ENCODE results near the gene MATN4. TPM values are rescaled to one million over a fixed set of nuclear protein-coding genes. Genes with fewer than 3 reads are reported as not detected.
A peak's percentile ranks its signal among the peaks of the same experiment; 100 is the strongest.

Gene MATN4
- total RNA-seq, 2 donors from 2014 or later = 3.5 to 5.1 TPM

DNA sequence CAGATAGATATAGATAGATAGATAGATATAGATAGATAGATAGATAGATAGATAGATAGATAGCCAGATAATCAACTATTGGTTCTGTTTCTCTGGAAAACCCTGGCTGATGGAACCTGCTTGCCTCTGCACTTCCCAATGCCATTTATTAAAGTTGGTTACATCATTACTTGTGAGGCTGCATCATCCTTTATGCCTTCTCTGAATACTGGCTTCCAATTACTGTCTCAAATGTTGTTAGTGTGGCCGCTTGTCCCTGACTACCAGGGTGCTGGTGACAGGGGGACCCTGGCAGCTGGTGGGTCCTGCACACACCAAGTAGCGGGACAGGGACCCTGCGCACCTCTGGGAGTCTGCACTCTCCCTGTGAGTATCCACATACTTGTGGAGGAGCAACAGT is 49.8 kb downstream of the MATN4 start:
- Mint-ChIP-seq H3K4me1 (ENCODE audit: low read depth) (no peaks in the 10 kb centered on the region), H3K9me3 (no peaks in the 10 kb centered on the region), H3K4me3 (no peak overlapping the region), H3K27ac (no peak overlapping the region), H3K36me3 (ENCODE audit: insufficient read depth in 2 of 2) (no peaks in the 10 kb centered on the region), H3K27me3 (ENCODE audit: low read depth) (peaks cover 36% of the 10 kb centered on the region)
- no peak for DNase-seq
- ATAC-seq (replicated peaks in 1 of 2) = no peak

DNA sequence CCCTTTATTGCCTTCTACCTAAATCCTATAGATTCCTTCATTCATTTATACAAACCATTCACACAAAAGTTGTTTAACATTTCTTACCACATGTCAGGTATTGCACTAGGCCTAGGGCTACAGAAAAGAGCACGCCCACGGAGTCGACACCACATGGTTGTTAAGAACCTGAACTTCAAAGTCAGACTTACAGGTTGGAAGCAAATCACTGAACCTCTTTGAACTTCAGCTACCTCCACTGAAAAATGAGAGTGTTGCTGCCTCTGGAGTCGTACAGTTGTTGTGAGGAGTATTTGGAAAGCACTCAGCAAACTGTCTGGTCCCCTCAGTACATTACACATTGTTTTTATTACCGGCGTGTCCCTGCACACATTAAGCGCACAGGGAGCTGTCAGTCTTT is 50.4 kb downstream of the MATN4 start:
- H3K27me3 Mint-ChIP-seq (ENCODE audit: low read depth) = peaks cover 34% of the 10 kb centered on the region
- no peaks in the 10 kb centered on the region for H3K4me1 Mint-ChIP-seq (ENCODE audit: low read depth)
- DNase-seq = no peak
- no peak for ATAC-seq (replicated peaks in 1 of 2)
- H3K4me3 Mint-ChIP-seq = no peak overlapping the region
- H3K36me3 Mint-ChIP-seq (ENCODE audit: insufficient read depth in 2 of 2) = no peaks in the 10 kb centered on the region
- H3K27ac Mint-ChIP-seq = no peak overlapping the region
- H3K9me3 Mint-ChIP-seq = no peaks in the 10 kb centered on the region

DNA sequence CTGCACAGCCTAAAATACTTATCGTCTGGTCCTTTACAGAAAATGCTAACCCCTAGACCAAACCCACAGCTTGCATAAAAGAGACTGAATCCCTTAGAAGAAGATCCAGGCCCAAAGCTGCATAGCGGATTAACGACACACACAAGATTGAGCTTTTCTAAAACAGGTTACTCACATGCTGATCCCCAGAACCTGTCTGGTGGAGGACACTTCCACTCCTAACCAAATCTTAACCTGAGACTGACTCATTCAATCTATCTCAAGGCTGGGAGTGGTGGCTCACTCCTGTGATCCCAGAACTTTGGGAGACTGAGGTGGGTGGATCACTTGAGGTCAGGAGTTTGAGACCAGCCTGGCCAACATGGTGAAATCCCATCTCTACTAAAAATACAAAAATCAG is 50.9 kb downstream of the MATN4 start:
- DNase-seq (no peak), ATAC-seq (replicated peaks in 1 of 2) (no peak)
- Mint-ChIP-seq H3K27me3 (ENCODE audit: low read depth) (peaks cover 33% of the 10 kb centered on the region), H3K9me3 (no peaks in the 10 kb centered on the region), H3K4me3 (no peak overlapping the region), H3K4me1 (ENCODE audit: low read depth) (no peaks in the 10 kb centered on the region), H3K27ac (no peak overlapping the region), H3K36me3 (ENCODE audit: insufficient read depth in 2 of 2) (no peaks in the 10 kb centered on the region)

DNA sequence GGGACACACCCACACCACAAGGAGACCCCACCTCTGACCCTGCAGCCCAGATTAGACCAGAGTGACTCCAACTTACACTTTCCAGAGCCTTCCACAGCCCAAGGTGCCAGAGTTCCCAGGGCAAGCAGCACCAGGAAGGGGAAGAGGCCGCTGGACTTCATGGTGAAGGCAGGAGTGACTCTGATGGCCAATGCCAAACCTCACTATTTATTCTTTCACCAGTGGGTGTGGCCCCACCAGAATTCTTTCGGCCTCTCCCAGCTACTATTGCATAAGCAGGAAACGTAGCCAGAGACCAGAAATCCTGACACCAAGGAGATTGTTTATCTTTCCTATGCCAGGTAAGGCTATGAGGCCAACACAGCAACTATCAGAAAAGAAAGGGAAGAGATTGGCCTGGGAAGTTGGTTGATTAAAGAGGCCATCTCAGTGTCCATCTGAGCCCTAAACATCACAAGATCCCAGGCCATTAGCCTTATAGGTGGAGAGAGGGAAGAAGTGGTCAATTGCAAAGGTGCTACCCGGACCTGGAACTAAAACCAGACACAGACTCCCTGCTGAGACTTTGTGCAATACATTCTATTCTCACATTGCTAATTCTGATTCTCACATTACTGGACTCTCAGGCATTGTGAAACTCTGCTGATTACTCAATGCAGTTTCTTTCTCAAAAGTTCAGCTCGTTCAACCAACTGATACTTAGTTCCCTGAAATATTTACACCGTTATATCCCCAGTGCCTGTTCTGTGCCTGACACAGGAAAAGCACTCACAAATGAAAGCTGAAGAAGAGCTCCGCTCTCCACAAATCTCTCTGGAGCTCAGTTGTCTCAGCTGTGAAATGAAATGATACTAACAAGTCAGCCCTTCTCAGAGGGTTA is 53.5 kb downstream of the MATN4 start, which contains the start of gene SLPI:
SLPI (minus strand) TSS at position 182 of the 880 bp plus-strand sequence; CDS start at position 161, 21 bp downstream.
- DNase-seq (no peak), ATAC-seq (replicated peaks in 1 of 2) (peak in 1 of 2 donors; percentile 42)
- no peaks in the 10 kb centered on the region for H3K9me3 Mint-ChIP-seq
- no peak within 1 kb of the TSS for H3K4me3 Mint-ChIP-seq
- H3K27me3 Mint-ChIP-seq (ENCODE audit: low read depth) = peaks cover 30% of the 10 kb centered on the region
- no peaks in the 10 kb centered on the region for H3K36me3 Mint-ChIP-seq (ENCODE audit: insufficient read depth in 2 of 2)
- no peaks in the 10 kb centered on the region for H3K4me1 Mint-ChIP-seq (ENCODE audit: low read depth)
- no peak within 1 kb of the TSS for H3K27ac Mint-ChIP-seq

DNA sequence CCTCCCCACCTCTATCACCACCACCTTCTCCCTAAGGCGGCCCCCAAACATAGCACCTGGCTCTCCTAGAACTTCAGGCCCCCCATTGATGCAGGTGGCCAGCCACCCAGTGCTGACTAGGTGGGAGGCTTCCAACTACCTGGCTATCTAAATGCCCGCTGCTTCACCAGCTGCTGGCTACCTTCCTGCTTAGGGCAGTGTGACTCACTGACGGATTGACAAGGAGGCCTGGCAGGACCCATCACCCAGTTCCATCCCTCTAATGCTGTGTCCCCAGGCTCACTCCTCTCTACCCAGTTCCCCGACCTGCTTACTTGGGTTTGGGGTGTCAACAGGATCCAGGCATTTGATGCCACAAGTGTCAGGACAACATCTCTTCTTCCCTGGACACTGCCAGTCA is 54.8 kb downstream of the MATN4 start:
- no peak overlapping the region for H3K4me3 Mint-ChIP-seq
- no peak overlapping the region for H3K27ac Mint-ChIP-seq
- no peaks in the 10 kb centered on the region for H3K36me3 Mint-ChIP-seq (ENCODE audit: insufficient read depth in 2 of 2)
- H3K4me1 Mint-ChIP-seq (ENCODE audit: low read depth) = no peaks in the 10 kb centered on the region
- peaks cover 36% of the 10 kb centered on the region for H3K27me3 Mint-ChIP-seq (ENCODE audit: low read depth)
- DNase-seq (no peak), ATAC-seq (replicated peaks in 1 of 2) (no peak)
- H3K9me3 Mint-ChIP-seq = no peaks in the 10 kb centered on the region

DNA sequence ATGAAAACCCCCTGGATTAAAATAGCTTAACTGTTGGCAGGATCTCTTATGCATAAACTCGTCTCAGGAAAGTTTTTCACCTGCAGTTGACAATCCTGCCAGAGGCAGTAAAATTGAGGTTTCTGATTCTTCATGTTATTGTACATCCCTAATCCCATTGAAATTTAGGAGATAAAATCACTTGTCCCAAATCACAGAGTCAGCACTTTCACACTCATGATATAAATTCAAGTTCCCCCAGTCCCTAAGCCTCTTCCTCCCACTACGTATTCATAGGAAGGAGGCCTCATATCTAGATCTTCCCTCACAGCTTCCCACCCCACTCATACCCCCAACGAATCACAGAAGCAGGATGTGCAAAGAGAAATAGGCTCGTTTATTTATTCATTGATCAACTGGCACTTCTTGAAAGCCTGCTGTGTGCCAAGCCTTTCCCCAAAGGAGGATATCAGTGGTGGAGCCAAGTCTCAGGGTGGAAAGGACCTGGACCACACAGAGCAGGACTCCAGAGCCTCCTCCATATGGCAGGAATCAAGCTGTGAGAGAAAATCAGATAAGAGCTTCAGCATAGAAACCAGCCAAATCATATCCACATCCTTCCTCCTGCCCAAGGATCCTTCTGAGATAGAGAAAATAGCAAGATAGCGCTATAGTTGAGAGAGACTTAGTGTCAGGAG is 56.1 kb downstream of the MATN4 start:
- H3K27me3 Mint-ChIP-seq (ENCODE audit: low read depth) = peaks cover 46% of the 10 kb centered on the region
- H3K4me1 Mint-ChIP-seq (ENCODE audit: low read depth) = no peaks in the 10 kb centered on the region

DNA sequence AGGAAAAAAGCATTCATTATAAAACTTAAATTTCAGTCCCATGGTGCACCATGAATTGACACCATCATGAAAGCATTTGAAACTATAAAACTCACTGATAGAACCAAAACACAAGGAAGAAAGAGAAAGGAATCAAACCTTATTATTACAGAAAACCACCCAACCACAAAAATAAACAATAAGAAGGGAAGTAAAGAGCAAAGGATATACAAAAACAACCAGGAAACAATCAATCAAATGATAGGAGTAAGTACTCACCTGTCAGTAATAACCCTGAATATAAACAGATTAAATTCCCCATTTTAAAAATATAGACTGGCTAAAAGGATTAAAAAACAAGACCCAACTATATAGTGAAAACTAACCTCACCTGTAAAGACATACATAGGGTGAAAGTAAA is 59.5 kb downstream of the MATN4 start:
- DNase-seq (no peak), ATAC-seq (replicated peaks in 1 of 2) (no peak)
- Mint-ChIP-seq H3K9me3 (no peaks in the 10 kb centered on the region), H3K4me3 (no peak overlapping the region), H3K27me3 (ENCODE audit: low read depth) (peaks cover 62% of the 10 kb centered on the region), H3K4me1 (ENCODE audit: low read depth) (no peaks in the 10 kb centered on the region), H3K36me3 (ENCODE audit: insufficient read depth in 2 of 2) (no peaks in the 10 kb centered on the region), H3K27ac (no peak overlapping the region)

More for the DNA sequence above, 56.1 kb downstream of the MATN4 start:
- DNase-seq = no peak
- no peak overlapping the region for H3K4me3 Mint-ChIP-seq
- no peak overlapping the region for H3K27ac Mint-ChIP-seq
- H3K36me3 Mint-ChIP-seq (ENCODE audit: insufficient read depth in 2 of 2) = no peaks in the 10 kb centered on the region
- ATAC-seq (replicated peaks in 1 of 2) = no peak
- H3K9me3 Mint-ChIP-seq = no peaks in the 10 kb centered on the region

DNA sequence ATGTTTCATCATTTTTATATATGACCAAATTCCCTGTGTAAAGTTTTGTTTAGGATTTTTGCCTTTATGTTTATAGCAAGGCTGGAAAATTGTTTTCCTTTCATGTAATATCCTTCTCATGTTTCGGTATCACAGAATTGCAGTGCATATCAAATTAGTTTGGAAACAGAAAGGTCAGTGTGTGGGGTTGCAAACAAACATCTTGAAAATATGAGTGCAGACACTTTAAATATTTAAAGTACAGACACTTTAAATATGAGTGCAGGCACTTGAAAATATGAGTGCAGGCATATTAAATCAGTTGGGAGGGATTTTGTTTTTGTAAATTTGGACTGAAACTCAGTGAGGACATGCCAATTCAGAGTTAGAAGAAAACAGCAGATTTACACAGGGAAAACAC is 60.2 kb downstream of the MATN4 start:
- Mint-ChIP-seq H3K27ac (no peak overlapping the region), H3K9me3 (no peaks in the 10 kb centered on the region), H3K4me3 (no peak overlapping the region), H3K4me1 (ENCODE audit: low read depth) (no peaks in the 10 kb centered on the region), H3K27me3 (ENCODE audit: low read depth) (peaks cover 64% of the 10 kb centered on the region), H3K36me3 (ENCODE audit: insufficient read depth in 2 of 2) (no peaks in the 10 kb centered on the region)
- no peak for ATAC-seq (replicated peaks in 1 of 2)
- DNase-seq = no peak

DNA sequence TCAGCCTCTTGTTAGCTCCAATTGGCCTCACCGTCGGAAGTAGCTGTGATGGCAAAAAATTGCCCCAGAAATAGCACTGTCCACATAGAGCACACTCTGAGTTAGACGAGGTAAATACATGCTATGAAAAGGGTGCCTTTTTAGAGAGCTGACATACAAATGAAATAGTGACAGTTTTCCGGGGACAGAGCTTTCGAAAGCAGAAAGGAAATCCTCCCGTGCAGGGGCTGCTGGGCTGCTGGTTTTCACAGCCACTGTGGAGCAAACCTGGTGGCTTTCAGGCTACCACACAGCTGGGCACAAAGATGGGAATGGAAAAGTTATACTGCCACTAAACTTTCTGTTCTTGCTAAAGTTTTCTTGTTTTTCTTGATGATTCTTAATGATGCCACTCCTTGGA is 62.0 kb downstream of the MATN4 start:
- Mint-ChIP-seq H3K4me3 (no peak overlapping the region), H3K27me3 (ENCODE audit: low read depth) (peaks cover 56% of the 10 kb centered on the region), H3K36me3 (ENCODE audit: insufficient read depth in 2 of 2) (no peaks in the 10 kb centered on the region), H3K27ac (no peak overlapping the region), H3K9me3 (no peaks in the 10 kb centered on the region), H3K4me1 (ENCODE audit: low read depth) (no peaks in the 10 kb centered on the region)
- DNase-seq = no peak
- no peak for ATAC-seq (replicated peaks in 1 of 2)

Other genes starting within 250 kb of the MATN4 start
- gene KCNS1, start 207.2 kb downstream of the MATN4 start, total RNA-seq = under 1 TPM; 0.23 to 0.58 TPM
- 1 to 10 TPM in 1 of 2 donors, not detected in 1; 1.4 TPM for gene WFDC5, start 193.1 kb downstream of the MATN4 start, total RNA-seq
- gene WFDC12, start 183.8 kb downstream of the MATN4 start, total RNA-seq = not detected
- gene PI3, start 133.4 kb downstream of the MATN4 start, total RNA-seq = not detected
- gene SEMG1, start 101.3 kb downstream of the MATN4 start, total RNA-seq = not detected
- gene SEMG2, start 86.9 kb downstream of the MATN4 start, total RNA-seq = not detected
- gene SLPI, start 53.7 kb downstream of the MATN4 start, total RNA-seq = not detected
- gene RBPJL, start 1.5 kb downstream of the MATN4 start, total RNA-seq = not detected
- 10 to 100 TPM; 37.7 to 51.1 TPM for gene SDC4, start 40.1 kb upstream of the MATN4 start, total RNA-seq
- 10 to 100 TPM; 35.4 to 38.8 TPM for gene SYS1, start 54.9 kb upstream of the MATN4 start, total RNA-seq
- gene TP53TG5, start 70.0 kb upstream of the MATN4 start, total RNA-seq = under 1 TPM; 0.67 to 0.83 TPM
- gene DBNDD2, start 100.0 kb upstream of the MATN4 start, total RNA-seq = 10 to 100 TPM; 28.7 to 43.4 TPM
- gene PIGT, start 107.8 kb upstream of the MATN4 start, total RNA-seq = 10 to 100 TPM; 60.4 to 63.7 TPM
- gene WFDC2, start 161.5 kb upstream of the MATN4 start, total RNA-seq = 1 to 10 TPM; 1.2 to 1.8 TPM
- not detected for gene SPINT3, start 207.3 kb upstream of the MATN4 start, total RNA-seq
- gene WFDC6, start 231.2 kb upstream of the MATN4 start, total RNA-seq = not detected
- gene EPPIN, start 239.1 kb upstream of the MATN4 start, total RNA-seq = not detected